Measurements from ENCODE around the gene GAST.

GAST gene

DNA sequence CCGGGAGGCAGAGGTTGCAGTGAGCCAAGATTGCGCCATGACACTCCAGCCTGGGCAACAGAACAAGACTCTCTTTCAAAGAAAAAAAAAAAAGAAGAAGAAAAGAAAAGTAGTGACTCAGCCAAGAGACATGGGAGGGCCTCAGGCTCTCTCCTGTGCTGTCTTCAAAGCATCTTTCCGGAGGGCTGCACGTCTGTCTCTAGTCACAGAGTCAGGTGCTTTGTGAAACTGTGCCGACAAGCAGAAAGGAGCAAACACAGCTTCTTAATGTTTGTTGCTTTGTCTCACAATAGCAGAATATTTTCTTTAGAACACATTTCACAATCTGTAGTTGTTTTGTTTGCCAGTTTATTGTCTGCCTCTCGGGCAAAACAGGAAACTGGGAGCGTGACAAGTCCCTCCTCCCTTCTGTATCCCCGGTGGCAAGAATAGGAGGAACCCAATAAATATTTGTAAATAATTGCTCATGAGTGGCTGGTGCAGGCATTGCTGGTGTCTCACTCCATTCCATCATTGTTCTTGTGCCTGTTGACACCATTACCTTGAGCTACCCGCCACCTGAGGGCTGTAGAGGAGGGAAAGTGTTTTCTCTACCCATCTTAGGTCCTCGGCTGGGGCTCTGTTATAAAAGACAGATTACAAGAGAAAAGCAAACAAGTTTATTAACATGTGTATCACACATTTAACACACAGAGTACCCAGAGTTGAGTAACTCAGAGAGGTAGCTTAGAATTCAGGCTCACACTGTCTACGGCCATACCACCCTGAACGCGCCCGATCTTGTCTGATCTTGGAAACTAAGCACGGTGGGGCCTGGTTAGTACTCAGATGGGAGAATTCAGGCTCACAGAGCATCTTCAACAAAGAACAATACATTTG, 5.5 kb downstream of the GAST start:
- no peak for DNase-seq

DNA sequence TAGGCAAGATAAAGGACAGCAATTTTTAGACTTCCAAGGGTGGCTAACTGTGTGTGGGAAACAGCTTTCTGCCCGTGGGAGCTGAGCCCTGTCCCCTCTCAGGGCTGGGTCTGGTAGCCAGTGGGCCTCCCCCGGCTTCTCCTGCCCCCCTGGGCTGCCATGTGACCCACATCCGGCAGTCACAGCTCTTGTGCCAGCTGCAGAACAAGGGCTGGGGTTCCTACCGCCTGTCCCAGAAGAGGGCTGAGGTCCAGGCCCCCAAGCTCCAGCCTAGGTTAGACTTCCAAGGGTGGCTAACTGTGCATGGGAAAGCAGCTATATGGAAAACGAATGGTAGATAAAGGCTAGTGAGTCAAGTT, 6.1 kb downstream of the GAST start:
- DNase-seq: no peak

DNA sequence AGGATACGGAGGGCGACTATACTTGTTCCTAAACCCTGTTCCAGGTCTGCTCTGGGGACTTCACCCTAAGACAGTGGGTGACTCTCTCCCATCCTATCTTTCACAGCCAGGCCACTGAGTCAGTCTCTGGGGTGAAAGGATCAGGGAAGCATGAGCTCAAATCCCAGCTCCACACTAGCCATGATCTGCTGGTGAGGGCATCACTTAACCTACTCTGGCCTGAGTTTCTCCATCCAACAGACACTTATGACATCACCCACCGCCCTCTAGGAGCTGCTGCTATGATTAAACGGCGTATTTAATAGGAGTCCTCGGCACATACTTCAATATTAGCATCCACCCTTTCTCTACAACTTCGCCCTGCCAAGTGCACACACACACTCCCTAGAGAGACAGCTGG, 10.1 kb downstream of the GAST start:
- DNase-seq: no peak

DNA sequence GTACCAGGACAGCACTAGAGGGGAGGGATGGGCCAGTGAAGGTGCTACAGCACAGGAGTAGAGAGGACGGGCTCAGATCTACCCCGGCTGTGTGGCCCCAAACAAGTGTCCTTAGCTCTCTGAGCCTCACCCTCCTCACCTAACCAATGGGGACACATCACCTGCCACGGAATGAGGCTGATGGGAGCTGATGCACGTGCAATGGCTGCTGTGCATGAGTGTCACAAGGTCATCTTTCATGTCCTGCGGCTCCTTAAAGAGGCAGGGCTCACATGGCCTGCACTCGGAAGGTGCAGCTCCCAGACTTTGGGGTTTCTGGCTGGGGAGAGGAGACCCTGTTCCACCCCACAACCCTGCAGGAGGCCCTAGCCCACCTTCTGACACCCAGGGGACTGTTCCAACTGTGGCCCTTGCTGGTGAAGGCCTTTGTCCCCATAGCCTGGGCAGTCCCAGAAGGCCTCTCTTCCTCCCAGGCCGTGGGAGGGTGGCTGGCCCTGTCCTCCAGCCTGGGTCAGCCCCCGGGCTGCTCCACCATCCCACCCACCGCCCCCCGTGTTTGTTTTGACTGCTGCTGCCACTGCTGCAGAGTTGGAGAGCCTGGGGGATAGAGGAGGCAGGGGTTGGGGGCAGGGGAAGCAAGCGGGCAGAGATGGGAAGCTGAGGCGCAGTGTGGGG, 11.8 kb downstream of the GAST start:
- DNase-seq: no peak

DNA sequence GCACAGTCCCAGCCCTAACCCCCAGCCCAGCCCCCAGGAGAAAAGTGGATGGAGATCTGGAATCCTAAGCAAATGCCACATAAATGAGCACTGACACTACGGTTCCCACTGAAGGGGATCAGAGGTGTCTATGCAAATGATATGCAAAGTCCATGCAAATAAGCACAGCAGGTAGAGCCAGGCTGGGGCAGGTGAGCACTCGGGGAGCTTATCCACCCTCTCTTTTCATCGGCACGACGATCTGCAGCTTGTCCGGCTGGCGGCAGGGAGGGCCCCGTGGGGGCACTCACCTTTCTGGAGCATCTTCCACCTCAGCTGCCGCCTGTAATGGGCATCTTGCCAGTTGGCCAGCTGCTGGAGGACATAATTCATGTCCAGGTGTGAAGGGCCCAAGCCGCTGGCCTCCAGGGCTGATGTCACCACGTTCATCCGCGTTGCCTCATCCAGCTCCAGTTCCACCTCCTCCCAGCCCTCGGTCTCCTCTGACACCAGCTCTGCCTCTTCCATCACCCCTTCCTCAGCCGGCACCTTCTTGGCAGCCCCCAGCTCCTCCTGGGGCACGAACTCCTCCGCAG, 12.4 kb downstream of the GAST start:
- DNase-seq: no peak

DNA sequence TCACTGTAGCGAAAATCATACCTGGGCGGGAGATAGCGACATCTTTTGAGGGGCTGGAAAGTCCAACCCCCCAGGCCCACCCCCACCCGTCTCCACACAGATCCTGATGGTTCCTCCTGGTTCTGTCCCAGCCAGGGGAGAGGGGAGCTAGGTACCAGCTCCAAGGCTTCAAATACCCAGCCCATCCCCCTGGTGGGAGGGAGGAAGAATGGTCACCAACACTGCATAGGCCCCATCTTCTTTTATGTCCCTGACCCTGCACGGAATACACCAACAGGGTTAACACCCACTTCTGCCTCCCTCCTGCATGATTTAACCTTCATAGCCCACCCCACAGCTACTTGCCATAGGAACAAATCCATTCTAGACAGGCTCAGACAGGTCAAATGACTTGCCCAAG, 13.0 kb downstream of the GAST start:
- DNase-seq: no peak

DNA sequence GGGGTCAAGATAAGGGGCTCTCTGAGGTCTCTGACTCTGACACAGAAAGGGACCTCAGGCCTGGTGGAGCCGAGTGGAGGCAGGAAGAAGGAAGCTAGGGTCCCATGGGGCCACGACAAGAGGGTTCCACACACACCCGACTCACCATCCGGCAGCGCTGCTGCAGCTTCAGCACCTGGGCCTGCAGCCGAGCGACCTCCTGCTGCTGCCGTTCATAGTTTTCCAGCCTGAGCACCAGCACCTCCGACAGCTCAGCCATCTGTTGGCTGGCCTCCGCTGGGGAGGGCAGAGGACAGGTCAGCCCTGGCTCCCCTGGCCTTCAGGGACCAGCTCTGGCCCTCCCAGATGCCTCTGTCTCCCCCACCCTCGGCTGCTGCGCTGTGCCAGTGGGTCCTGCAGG, 15.9 kb downstream of the GAST start:
- DNase-seq: no peak

DNA sequence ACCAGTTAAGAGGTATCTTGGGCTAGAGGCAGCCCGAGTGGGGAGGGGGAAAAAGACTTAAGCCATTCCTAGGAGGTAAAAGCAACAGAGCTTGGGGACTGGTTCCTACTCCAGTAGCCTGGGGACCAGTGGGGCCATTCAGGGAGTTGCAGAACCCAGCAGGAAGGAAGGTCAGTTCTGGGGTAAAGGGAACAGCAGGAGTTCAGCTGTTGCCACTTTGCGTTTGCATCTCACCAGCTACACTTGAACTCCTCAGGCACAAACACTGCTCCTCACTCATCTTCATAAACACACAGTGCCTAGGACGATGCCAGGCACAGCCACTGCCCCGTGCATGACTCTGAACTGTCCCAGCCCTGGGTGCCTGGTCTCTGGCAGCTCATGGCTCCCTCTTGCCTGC, 18.3 kb downstream of the GAST start:
- no peak for DNase-seq

DNA sequence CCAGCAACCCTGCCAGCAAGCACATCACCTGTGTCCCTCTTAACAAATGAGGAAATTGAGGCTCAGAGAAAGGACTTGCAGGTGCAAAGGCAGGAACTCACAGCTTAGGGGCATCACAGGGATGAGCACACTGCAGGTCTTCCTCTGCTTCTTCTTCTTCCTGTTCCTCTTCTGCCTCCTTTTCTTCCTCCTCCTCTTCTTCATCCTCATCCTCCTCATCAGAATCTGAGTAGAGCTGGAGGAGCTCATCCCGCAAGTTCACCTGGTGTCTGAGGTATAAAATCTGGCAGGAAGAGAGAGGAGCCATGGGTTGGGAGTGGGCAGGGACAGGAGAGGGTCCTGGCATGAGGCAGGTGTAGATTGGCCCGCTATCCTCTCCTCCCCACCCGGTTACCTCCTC, 19.7 kb downstream of the GAST start:
- DNase-seq: no peak

DNA sequence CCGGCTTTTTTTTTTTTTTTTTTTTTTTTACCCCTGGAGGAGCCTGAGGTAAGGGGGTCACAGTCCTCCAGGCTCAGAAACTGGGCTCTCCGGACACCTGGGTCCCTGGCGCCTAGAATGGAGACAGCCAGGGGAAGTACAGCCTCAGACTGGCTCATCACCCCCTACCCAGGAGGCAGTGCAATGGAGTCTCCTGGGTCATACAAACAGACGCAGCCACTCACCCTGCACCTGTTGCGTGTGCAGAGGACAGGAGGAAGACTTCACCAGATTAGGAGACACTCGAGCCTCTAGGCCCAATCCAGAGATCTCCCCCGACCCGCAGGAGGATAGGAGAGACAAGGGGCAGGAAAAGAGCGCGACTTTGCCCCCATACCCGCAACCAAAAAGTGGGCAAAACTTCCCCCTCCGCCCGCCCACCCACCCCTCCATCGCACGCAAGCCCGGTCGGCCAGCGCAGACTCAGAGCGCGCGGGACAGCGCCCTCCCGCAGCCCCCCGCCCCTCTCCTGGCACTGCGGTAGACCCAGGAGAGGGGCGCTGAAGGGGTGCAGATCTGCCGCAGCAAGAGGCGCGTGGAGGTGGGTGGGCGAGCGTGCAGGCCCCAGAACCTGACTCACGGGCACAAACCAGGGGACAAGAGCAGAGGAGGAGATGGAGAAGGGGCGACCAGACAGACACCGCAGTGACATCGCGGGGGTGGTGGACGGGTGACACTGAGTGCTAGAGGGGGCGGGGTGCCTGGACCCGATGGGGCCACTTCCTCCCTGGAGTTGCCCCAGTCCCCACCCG, 21.4 kb downstream of the GAST start:
- no peak for DNase-seq

DNA sequence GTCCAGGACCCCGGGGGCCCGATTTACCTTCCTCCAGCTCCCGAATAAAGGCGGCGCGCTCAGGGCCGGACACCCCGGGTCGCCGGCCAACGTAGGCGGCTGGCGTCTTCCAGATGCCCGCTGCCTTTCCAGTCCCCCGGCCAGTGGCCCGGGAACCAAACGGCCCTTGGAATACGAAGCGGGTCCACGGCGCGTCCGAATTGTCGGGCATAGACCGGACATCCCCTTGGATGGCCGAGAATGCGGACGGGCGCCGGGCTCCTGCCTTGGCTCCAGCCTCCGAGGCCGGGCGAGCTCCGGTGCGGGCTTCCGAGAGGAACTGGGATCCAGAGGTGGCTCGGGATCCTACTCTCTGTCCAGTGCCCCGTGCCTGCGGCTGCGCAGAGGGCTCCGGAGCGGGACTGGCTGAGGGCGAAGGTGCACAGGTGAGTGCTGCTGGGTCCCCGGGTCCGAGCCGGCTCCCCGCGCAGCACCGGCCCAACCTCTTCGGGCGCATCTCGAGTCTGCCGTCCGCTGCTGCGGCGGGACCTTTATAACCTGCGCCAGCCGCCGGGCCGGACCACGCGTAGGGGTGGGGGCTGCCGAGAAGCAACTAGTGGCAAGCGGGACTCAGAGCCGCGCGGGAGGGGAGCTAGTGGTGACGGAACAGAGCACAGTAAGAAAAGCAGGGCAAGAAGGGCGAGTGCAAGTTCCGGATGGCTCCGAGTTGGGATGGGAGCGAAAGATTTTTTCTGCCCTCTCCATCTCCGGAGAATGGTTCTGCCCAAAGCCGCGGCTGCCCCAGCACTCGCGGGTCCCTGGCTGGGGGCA, 22.2 kb downstream of the GAST start, which contains the start of gene HAP1:
HAP1 (minus strand) TSS at position 505 of the 810 bp plus-strand sequence; CDS start at position 496, 9 bp downstream.
- no peak for DNase-seq

DNA sequence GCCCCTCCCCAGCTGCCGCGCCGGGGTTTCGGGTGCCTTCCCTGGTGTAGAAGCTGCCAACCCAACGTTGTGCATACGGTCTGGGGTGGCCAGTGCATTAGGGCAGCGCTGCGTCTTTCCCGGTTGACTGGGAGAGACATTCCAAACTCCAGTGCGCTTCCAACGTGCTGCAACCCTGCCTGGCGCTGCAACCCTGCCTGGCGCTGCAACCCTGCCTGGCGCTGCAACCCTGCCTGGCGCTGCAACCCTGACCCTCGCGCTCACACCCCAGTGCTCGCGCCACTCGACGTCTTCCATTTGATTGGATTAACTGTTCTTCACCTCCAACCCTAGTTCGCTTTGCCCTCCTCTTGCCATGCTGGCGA, 22.8 kb downstream of the GAST start:
- DNase-seq: no peak

DNA sequence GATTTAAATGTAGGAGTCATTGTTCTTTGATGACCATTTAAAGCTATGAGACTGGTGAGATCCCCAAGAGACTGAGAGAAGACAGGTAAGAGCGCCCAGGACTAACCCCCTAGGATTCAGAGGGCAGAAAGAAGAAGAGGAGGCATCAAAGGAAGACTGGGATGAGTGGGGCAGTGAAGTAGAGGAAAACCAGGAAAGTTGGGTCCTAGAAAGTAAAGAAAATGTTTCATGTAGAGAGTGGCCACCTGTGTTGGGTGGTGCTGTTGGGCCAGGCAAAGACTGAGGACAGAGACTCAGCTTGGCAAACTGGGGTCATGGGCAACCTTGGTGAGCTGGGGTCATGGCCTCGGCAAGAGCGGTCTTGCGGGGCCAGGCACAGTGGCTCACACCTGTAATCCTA, 23.6 kb downstream of the GAST start:
- DNase-seq: no peak

DNA sequence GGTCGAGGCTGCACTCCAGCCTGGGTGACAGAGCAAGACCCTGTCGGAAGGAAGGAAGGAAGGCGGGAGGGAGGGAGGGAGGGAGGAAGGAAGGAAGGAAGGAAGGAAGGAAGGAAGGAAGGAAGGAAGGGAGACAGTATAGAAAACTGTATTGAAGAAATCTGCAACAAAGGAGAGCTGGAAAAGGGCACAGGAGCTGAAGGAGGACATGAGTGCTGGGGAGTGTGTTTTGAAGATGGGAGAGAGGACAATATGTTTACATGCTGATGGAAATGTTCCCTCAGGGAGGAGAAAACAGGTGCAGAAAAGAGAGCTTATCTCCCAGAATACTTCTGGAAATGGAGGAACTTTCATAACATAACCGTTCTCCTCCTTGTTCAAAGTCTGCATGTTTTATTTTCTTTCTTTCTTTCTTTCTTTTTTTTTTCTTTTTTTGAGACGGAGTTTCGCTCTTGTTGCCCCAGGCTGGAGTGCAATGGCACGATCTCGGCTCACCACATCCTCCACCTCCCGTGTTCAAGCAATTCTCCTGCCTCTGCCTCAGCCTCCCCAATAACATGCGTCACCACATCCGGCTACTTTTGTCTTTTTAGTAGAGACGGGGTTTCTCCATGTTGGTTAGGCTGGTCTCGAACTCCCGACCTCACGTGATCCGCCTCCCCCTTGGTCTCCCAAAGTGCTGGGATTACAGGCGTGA, 25.0 kb downstream of the GAST start:
- DNase-seq: no peak

DNA sequence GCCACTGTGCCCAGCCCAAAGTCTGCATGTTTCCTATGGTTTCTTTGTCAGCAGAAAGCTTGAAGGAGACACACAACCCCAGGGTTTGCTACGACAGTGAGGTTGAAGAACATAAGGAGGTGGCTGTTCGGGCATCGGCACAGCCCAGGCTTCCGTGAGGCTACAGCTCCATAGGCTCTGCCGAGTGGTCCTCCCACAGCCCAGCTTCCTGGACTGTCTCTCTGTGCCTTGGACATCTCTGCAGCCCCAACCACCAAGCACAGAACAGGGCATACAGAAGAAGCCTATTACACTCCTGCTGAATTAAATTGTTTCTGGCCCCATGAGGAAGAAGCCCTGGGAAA, 25.5 kb downstream of the GAST start:
- DNase-seq: no peak

DNA sequence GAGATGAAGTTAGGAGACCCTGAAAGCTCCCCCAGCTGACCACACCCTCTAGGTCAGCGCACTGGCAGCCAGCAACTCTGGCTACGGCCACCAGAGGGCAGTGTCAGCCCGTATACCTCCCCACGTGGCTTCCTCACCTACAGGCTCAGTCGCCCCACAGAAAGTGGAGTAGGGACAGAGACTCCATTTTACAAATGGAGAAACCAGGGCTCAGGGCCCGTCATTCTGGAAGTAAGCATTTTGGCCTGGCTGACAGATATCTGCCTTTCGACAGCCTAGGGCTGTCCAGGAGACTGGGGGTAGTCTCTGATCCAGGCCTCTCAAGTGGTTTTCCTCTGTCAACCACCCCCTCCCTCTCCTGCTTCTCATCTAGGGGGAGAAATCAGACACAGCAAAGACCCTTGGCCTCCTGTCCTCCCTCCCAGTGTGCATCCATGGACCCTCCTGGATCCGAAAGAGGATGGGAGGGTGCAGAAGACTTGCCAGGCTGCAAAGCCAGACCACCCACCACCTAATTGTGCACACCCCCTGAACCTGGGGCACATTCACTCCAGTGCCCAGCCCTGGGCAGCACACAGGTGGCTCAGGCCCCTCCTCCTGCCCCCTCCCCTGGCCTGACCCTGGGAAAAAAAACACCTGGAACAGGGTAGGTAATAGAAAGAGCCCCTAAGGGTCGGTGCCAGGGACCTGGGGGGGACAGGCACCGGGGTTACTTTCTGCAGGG, 26.1 kb downstream of the GAST start:
- DNase-seq: peak; percentile 78

DNA sequence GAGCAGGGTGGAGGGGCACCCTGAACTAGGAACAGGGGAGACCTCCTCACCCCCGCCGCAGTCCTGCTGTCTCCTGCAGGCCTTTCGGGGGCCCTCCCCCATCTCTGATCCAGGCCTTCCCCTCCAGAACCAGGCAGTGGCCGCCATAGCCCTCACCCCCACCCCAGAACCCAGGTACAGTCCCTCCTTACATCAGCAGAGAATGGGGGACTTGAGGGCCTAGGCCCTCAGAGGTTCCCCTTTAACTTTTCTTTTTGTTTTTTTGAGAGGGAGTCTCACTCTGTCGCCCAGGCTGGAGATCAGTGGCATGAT, 26.6 kb downstream of the GAST start:
- no peak for DNase-seq

DNA sequence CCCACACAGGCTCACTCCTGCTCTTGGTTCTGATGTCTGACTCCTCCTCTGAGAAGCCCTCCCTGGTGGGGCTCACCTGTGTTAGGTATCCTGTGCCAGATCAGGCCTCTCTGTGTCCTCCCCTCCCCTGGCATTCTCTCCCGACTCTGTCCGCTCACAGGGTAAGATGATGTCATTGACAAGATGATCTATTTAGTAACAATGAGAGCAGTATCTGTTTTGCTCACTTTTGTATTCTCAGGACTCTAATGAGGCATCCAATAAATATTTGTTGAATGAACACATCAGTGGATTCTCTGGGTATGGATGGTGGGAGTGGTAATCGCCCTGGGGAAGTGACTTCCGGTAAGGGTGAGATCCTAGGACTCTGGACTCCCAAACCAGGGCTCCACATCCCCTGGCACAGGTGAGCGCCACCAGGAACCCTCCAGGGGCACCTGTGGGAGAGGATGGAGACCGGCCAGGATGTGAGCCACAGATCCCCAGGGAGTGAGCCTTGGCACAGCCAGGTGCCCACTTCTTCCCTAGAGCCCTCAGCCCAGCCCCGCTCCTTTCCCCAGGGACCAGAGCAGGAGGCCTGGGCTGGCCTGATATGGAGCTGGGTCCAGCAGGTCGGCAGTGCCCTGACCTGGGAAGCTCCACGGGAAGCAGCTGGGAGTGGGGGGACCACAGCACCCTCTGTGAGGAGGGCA, 27.7 kb downstream of the GAST start:
- DNase-seq: no peak

DNA sequence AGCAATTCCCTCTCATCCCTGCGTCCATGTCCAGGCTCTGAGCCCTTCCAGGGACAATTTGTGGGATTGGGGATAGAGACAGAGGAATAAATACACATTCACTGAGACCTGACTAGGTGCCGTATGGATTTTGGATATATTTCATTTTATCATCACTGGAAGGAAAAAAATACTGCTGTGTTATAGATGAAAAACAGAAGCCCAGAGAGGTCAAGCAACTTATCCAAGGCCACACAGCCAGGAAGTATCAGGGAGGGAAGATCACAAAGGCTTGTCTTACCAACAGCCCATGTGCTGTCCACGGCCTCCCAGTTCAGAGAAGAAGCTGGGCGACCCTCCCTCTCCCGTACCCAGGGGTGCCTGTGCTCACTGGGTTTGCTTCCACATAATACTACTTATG, 28.4 kb downstream of the GAST start:
- DNase-seq: no peak

DNA sequence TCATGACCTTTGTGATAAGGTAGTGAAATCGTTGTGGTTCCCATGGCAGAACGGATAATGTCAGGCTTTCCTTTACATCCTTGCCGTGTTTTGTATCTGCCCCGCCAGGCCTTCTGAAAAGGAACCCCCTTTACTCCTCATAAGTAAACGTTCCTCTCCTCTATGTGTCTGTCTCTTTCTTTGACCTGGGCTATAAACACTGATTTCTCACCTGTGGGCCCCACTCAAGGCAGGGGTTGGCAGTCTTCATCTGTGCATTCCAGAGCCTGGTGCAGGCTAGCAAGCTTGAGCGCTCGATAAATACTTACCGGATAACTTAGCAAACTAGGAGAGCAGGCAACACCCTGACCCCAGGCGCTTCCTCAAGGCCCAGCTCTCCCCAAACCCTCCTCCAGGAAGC, 29.6 kb downstream of the GAST start:
- no peak for DNase-seq

DNA sequence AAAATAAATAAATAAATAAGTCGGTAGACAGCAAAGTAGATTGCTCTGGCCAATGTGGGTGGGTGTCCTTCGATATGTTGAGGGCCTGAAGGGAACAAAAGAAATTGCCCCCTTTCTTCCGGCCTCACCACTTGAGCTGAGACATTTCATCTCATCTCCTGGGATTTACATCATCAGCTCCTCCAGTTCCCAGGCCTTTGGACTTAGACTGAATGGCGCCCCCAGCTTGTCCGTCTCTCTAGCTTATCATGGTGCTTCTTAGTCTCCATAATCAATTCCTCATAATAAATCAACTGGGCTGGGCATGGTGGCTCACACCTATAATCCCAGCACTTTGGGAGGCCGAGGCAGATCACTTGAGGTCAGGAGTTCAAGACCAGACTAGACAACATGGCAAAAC, 36.1 kb downstream of the GAST start:
- DNase-seq: no peak

Measured in NCI-H1694 treated with DMSO at 0.1 percent for 48 hours (cell line).